Occipital lobe (tissue), 2 donors: ENCODE measurements around the gene BCORL1. TPM values are rescaled to one million over a fixed set of nuclear protein-coding genes. Genes with fewer than 3 reads are reported as not detected.
A peak's percentile ranks its signal among the peaks of the same experiment; 100 is the strongest.

ENCODE experiments used
- DNase-seq: peaks from one replicate; lab custom pipeline; 2025; lab: John Stamatoyannopoulos, UW
- total RNA-seq: library from RNA; depleted of rRNA; stranded (reverse); fragments of >200 nt; gene quantifications from one replicate; pipeline ENCODE4 v1.2.3, GENCODE V29; 2014

The BCORL1 gene
- total RNA-seq, 1 donor from 2014 or later: 3.7 TPM

DNA sequence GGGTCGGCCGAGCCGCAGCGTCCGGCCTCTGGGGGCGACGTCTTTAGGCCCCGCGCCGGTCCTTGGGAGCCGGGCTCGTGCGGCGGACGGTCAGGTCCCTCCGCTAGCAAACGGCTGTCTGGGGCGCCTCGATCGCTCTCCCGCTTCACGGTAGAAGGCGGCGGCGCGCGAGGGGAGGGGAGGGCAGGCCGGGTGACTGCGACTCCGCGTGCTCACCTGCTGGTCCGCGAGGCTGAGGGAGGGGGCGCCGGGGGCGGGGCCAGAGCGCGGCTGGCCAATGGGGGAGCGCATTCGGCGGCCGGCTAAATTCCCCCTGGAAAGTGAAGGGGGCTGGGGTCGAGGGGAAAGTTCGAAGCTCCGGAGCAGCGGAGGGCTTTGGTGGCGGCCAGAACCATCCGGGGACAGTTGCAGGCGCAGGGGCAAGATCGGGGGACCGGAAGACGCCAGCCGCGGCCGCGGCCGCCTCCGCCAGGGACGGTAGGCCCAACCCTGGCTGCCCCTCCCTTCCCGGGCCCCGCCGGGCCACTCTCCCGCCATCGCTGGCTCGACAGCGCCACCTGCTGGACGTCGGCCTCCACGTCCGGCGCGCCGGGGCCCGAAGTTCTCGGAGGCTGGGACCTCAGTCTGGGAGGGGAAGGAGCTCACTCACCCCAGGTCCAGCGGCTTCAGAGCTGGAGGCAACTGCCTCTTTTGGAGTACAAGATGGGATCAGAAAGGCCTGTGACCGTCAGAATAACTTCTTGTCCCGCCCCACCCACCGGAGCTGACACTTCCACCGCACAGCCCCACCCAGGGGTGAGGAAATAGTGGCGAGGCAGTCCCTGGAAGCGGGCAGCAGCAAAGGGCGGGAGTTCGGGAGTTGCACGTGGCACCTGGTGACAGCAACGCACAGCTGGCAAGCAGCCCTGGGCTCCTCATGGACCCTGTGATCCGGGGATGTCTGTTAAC, 78.0 kb downstream of the BCORL1 start:
- peak; percentile 57 for DNase-seq

- DNase-seq: no peak
Measured at GRCh38 chrX:130066975-130067615, 84.7 kb downstream of the BCORL1 start.

- DNase-seq: no peak
Measured at GRCh38 chrX:130071611-130072344, 89.3 kb downstream of the BCORL1 start.

GRCh38 chrX:130072345-130072740, 89.9 kb downstream of the BCORL1 start:
- no peak for DNase-seq

DNA sequence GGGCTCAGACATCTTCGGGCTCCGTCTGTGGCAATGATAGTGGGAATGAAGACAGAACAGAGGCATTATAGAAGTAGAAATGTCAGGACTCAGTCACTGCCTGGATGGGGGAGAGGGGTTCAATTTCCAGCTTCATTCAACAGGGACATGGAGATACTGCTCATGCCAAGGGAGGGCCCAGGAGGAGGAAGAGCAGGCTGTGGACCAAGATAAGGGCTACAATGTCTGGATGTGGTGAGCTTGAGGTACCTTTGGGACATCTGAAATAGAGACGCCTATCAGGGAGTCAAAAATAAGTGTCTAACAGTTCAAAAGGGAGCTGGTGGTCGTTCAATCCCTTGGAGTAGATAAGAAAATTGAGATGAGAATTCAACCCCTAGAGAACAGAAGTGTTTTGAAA, 93.3 kb downstream of the BCORL1 start:
- no peak for DNase-seq

DNA sequence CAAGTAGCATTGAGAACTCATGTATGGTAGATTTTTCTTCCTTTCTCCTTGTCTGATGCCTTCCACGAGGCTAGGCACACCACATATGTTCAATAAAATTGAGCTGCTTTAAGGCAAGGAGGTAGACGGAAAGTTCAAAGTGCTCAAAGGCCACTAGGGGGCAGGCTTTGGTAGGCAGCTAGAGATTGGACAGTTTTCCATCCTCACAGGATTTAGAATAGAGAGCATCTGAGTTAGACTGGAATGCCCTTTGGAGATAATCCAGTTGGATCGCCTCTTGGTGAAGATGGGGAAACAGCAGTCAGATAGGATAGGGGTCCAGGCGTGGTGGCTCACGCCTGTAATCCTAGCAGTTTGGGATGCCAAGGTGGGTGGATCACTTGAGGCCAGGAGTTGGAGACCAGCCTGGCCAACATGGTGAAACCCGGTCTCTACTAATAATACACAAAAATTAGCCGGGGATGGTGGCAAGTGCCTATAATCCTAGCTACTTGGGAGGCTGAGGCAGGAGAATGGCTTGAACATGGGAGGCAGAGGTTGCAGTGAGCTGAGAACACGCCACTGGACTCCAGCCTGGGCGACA, 97.5 kb downstream of the BCORL1 start:
- peak; percentile 22 for DNase-seq

DNA sequence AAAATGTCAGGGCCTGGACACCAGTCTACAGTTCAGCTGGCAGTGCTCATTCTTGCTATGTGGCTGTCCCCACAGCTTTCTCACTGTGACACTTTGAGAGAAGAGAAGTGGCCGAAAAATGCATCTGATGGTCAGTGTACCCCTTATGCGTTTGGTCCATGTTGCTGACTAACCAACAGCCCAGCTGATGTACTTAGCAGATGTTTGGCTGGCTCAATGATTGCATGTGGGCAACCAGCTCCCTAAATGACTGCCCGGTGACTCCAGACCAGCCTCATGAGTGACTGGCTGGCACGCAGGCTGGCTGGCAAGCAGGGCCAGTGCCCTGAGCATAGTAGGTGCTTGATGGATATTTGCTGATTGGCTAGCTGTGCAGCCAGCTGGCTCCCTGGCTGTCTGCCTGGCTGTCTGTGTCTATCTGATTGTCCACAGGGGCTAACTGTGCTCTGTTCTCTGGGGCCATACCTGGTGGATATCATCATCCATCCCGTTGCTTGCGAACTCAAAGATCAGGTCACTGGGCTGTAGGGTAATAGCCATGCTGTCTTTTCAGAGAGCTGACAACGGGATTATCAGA, 98.4 kb downstream of the BCORL1 start:
- no peak for DNase-seq

DNA sequence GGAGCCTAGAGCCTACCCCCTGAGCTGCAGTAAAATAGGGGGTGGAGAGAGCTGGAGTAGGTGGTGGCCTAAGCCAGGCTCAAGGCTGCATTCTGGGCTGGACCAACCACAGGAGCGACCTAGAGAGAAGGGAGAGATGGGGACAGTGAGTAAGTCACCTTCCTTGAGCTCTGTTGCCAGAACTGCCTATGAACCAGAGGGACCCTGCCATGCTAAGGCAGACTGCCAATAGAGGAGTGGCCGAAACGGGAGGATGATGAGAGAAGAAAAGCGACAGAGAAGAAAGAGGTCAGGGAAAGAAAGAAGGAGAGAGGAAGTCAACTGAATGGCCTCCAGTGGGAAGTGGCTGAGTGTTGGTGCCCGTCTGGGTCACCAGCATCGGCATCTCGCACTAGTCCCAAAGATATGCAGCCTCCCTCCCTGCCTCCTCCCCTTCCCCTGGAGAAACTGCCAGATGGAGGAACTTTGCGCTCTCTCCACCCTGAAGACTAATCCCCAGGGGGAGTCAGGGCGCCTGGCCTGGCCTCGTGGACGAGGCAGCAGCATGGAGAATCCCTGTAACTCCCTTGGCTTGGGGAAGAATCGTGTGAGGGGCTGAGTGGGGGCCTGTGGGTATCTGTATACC, 99.1 kb downstream of the BCORL1 start:
- no peak for DNase-seq

- DNase-seq: no peak
Measured at GRCh38 chrX:130082244-130083106, 100.0 kb downstream of the BCORL1 start.

DNA sequence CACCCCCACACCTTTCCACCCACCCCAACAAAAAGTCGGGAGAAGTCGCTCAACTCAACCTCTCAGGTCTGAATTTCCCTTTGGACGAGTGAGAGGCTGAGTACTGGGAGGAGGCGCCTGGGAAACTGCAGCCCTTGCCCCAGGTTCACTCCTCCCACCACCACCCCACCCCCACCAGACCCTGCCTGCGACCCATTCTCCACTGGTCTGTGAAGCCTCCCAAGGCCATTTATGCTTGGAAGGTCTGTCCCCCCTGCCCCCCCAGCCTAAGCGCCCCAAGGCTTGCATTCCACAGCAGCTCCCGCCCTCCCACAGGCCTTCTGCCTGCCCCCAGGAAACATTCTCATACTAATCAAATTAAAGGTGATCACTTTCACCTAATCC, 100.7 kb downstream of the BCORL1 start:
- DNase-seq: no peak

DNA sequence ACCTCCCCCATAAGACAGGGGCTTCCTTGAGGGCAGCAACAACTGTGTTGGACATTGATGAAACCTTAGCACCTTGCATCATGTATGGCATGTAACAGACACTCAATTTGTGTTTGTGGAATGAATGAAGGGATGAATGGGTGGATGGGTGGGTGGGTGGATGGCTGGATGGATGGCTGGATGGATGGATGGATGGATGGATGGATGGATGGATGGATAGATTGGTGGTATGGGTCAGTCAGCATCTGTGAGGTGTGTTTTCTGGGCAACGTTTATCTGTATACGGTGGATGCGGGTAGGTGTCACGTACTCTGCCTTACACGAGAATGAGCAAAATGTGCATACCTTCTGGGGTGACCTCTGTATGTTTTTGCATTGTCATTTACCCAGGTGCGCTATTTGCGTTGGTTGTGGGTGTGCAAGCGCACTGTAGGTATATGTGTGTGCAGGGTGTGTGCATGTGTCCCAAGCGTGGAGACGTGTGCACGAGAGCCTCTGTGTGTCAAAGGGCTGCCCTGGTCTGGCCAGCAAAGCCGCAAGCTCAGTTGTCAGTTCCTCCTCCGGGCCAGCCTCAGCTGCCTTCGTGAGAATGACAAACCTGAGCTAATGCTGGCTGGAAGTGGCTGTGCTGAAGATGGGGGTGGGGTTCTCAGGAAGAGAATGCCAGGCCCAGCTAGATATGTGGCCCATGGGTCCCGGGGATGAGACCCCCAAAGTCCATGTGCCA, 101.4 kb downstream of the BCORL1 start:
- no peak for DNase-seq

DNA sequence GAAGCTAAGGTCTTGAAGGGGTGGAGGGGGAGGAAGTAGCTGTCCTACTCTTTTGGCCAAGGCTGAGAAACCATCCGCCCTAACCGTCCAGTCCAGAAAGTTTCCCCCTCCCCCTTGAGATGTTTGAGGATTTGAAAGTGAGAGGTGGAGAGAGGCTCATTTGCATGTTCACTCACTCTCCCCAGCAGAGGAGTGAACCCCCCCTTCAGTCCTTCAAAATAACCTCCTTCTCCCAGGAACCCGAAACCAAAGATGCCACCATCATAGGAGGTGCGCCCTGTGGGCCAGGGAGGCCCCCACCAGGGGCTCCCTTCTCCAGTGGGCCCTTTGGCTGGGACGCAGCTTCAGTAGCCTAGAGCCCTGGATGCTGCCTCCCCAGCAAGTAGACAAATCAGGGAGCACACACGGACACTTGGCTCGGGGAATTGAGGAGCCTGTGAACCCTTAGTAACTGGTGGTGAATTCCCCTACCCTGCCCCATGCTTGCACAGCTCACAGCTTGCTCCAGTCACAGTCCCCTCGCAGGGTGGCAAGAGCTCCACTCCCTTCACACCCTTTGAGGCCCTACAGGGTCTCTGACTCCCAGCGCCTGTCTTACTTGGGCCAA, 102.3 kb downstream of the BCORL1 start:
- DNase-seq: no peak

DNA sequence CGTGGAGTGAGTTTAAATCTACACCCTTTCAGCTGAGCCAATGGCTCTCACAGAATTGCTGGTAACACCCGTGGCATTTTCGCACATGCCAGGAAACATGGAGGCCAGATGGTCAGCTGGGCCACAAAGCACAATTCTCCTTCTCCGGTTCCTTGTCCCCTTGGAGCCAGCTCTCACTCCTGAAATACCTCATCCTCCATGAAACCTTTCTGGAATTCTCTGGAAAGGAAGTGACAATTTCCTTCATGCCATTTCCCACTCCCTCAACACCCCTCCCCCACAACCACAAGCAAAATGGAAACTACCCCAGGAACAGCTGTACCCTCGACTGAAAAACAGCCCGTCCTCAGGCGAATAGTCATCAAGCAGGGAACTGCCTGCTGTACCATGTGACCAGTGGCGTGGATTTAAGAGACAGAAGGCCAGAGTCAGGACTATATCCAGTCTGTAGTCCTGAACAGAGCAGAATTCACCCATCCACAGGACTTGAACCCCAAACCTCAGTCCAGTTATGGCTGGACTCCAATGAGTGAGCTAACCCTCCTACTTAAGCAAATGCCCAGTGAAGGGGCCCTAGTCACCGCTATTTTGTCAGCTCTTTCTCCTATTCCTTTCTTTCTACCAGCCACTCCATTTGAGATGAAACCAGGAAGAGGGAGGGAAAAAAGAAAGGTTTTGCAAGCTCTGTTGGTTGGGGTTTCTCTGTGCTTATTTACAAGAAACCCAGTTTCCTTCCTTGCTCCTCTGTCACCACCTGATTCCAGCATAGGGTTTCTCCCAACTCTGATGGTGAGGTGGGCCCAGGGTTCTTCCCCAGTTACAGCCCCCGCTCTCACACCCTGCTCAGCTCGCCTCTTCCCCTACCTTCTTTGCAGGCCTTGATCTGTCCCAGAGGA, 103.4 kb downstream of the BCORL1 start:
- no peak for DNase-seq

GRCh38 chrX:130086447-130087206, 104.2 kb downstream of the BCORL1 start:
- no peak for DNase-seq

GRCh38 chrX:130090364-130090763, 107.9 kb downstream of the BCORL1 start:
- no peak for DNase-seq

DNA sequence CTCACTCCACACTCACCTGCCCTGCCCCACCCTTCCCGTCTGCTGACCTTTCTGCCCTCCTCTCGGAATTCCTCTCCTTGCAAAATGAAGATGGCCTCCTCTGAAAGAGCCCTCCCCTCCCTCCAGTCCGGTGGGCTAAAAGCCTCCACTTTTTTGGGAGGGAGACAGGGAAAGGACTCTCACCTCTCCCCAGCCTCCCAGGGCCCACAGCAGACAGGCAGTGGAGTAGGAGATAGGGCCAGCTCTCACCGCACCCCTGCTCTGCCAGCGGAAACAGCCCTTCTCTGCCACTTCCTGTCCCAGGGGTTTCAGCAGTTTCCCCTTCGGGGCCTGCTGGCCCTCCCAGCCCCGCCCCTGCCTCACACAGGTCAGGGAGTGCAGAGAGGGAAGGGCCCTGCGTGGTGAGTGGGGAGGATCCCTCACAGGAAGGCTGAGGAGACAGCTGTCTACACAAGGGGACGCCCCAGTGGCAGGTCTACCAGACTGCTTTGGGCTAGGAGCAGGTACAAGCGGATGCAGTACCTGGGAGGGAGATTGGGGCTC, 109.6 kb downstream of the BCORL1 start:
- DNase-seq: no peak

GRCh38 chrX:130093271-130093670, 110.8 kb downstream of the BCORL1 start:
- no peak for DNase-seq
